IPS-NIHi7 (cell line): ENCODE measurements around the gene ATF6.

Experiments used
- DNase-seq: peaks from one replicate; pipeline ENCODE4 v3.0.0; 2012; ENCODE audit warnings: mixed read lengths; ENCODE audit errors: extremely low spot score

Gene ATF6

GRCh38 chr1:161887730-161888287, 121.7 kb downstream of the ATF6 start:
- no peak for DNase-seq

DNA sequence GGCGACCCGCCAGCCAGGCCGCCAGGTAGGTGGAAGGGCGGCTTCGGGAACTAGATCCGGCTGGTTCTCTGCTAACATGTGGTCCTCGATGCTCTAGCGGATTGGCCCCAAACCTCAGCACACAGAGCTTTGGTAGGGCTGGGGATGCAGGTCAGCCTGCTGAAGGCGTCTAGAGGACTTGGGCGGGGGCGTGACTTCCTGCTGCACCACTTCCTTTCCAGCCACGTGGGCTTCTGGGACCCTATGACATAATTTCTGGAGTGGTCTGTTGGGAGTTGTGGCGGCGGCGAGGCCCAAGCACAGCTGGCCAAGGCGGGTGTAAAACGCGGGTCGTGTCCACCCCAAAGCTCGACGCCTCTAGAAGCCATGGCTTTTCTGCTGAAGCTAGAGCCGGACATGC, 124.5 kb downstream of the ATF6 start:
- no peak for DNase-seq

DNA sequence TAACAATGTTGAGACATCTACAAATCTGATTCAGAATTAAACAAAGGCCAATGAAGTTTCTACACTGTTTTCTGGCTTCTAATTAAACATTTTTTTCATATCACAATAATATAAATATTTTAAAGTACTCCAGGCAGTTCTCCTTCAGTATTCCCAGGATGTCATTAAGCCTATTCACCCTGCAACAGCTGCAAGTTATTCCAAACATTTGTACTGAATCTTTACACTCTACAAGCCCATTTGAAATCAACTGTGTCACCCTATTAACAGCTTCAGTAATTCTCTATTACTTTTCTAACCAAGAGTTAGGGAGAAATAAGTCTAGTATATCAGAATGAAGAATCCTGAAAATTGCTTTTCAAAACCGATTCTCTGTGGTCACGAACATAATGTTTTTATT, 133.0 kb downstream of the ATF6 start:
- no peak for DNase-seq

DNA sequence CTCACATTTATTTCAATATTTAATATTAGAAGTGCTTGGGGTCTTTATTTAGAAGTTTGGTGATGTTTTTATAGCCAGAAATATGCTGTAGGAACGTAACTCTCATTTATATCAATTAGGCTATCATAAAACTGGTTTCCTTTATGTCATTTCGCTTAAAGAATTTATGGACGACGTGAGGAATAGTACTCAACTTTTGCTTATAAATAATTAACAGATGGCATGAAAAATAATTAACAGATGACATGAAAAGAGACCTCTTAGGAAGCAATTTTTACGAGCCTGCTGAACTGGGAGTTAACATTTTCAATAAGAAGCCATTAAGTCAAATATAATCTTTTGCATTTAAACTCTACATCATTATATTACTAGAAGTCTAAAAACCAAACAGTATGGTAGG, 134.0 kb downstream of the ATF6 start:
- no peak for DNase-seq

- no peak for DNase-seq
These were observed 136.1 kb downstream of the ATF6 start for GRCh38 chr1:161902182-161902581.

DNA sequence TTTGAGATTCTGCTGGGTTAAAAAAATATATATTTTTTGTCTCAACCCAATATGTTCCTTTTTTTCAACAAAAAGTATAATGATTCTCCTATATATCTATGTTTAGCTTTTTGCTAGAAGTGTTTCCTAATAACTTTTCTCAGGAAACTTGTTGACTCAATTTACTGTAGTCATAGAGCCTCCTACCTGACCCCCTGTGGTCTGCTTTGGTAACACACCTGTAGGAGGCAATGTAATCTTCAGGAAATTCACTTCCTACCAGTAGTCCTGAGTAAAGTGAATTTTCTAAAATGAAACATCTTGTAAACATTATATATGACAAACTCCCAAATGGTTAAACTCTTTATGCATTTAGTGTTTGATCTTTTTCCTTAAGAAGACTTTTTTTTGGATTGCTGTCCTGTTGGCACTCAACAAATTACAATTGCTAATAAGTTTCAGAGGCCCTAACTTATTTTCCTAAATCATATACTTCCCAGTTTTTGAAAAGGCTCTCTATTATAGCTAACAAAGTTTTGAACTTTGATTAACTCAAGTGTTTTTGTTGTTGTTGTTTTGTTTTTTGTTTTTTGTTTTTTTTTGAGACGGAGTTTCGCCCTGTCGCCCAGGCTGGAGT, 139.3 kb downstream of the ATF6 start:
- DNase-seq = peak; percentile 50

- no peak for DNase-seq
These were observed 141.1 kb downstream of the ATF6 start for GRCh38 chr1:161907265-161907664.

DNA sequence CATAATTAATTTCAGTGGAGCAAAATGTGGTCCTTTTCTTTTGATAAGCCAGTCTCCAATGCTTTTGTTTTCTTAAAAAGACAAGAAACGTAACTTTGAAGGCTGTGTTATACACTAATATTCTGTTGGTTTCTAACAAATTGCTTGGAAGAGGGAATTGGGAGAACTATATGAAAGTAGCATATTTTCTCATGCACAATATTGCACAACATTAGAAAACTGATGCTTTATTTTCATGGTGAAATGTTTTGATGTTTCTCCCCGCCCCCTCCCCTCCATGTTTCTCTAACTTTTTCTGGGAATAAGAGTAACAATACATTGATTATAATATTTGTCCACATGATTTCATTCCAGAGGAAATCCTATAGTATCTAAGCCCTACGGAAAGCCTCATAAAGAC, 142.1 kb downstream of the ATF6 start:
- DNase-seq = no peak

DNA sequence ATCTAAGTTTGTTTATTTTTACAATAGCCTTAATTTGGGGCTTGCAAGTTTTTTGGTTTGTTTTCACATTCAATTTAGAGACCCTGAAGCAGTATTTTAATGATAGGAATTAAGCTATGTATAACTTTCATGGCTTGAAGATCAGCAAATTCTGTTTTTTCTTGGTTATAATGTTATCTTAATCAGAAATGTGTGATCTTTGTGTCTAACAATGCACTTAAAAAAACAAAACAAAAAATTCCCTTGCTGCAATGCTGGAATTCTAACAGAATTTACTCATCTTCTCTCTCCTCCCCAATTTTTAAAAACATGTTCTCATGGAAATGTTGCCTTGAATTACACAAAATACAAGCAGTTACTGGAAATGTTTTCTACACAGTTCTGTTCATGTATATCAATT, 144.5 kb downstream of the ATF6 start:
- DNase-seq = no peak

GRCh38 chr1:161913482-161914140, 147.5 kb downstream of the ATF6 start:
- DNase-seq = no peak

GRCh38 chr1:161914595-161914994, 148.5 kb downstream of the ATF6 start:
- DNase-seq = no peak

- no peak for DNase-seq
These were observed 149.0 kb downstream of the ATF6 start for GRCh38 chr1:161915051-161915503.

- DNase-seq = no peak
These were observed 149.9 kb downstream of the ATF6 start for GRCh38 chr1:161915978-161916377.

- DNase-seq = no peak
These were observed 153.1 kb downstream of the ATF6 start for GRCh38 chr1:161919229-161919628.

DNA sequence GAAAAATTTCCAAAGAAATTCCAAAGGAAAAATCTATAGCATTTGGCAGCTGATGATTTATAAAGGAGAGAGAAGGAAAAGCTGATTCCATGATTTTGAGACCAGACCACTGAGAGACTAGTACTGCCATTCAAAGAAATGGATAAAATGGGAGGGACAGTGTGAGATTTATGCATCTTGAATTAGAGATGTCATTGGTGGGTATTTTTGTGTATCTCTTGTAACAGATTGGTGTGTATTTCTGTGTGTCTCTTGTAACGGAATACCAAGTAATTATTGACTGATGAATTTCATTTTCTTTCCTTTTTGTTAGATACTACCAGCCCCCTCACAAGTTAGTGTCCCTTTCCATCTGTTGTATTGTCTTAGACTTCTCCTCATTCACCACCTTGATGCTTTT, 155.4 kb downstream of the ATF6 start:
- no peak for DNase-seq

DNA sequence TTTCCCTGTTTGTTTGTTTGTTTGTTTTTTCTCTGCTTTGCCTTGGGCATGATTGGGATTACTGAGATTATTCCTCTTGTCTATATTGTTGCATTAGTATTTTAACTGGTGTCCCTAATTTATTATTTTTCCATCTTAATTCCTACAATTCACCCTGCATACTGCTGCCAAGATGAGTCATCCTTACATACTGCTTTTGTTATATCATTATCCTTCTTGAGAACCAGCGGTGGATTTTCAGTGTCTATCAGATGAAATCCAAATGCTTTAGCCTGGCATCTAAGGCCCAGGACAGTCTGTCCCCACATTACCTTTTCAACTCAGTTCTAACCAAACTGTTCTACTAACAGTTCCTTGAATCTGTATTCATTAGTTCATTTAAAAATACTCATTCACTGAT, 155.9 kb downstream of the ATF6 start:
- no peak for DNase-seq

- DNase-seq = no peak
These were observed 161.9 kb downstream of the ATF6 start for GRCh38 chr1:161928056-161928455.

DNA sequence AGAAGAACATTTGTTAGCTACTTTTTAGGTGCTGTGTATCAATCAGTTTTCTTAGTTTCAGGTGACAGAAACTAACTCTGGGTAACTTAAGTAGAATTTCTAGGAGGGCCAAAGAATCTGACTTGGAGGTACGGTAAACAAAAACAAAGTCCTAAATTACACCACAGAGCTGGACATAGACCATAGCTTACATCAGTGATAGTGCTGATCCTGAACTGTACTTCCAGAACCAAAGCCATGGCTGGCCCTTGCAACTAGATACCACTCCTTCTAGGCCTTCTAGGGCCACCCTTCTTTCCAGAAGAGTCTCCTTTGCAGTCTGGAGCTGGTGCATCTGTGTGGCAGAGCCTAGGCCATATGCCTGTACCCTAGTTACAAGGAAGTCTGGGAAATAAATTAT, 163.0 kb downstream of the ATF6 start:
- DNase-seq = no peak

GRCh38 chr1:161930064-161930463, 163.9 kb downstream of the ATF6 start:
- no peak for DNase-seq

DNA sequence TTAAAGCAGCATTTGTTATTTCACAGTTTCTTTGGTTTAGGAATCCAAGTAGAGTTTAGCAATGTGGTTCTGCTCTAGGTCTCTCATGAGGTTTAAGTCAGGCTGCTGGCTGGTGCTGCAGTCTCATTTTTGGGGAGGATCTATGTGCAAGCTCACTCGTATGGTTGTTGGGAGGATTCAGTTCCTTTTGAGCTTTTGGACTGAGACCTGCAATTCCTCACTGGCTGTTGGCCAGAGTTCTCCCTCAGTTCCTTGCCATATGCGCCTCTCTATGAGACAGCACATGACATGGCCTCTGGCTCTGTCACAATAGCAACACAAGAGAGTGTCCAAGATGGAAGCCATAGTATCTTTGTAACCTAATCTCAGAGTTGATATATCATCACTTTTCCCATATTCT, 166.5 kb downstream of the ATF6 start:
- DNase-seq = no peak

GRCh38 chr1:161933592-161934588, 167.8 kb downstream of the ATF6 start:
- DNase-seq = no peak

GRCh38 chr1:161935264-161935663, 169.1 kb downstream of the ATF6 start:
- no peak for DNase-seq
